Adrenal gland (tissue), 5 donors: ENCODE results near the gene RPS25.

Source experiments
- CTCF ChIP-seq, 6 experiments: fragments of 450-650 bp in 4 of 6; fragments of 200-600 bp in 2 of 6; sonication (generic) in 1 of 6; IDR thresholded peaks; 1 replicate in 5 of 6; 2 replicates in 1 of 6; pipeline versions ENCODE4 v1.5.1 to v1.8.0; 2016 to 2021; ENCODE audit warnings: antibody characterized with exemption in 6 of 6, mild to moderate bottlenecking in 2 of 6, moderate library complexity in 1 of 6
- POLR2A ChIP-seq, 2 donors: fragments of 450-650 bp; IDR thresholded peaks; one replicate each; pipeline ENCODE4 v1.6.1; 2017; ENCODE audit warnings: antibody characterized with exemption in 2 of 2, mild to moderate bottlenecking in 2 of 2, moderate library complexity in 1 of 2
- donor health status: DM: no; HTN: no; CAD: no.

GRCh38 chr11:119056421-119056999, 38.4 kb upstream of the RPS25 start:
- TF ChIP-seq CTCF (IDR thresholded peaks at IDR 0.05) (no peak), POLR2A (IDR thresholded peaks at IDR 0.05) (no peak)
